NCI-H345 treated with DMSO at 0.1 percent for 48 hours (cell line): ENCODE data around the gene C1orf167.
A peak's percentile ranks its signal among the peaks of the same experiment; 100 is the strongest.

Experiments used
- DNase-seq: peaks from one replicate; lab custom pipeline; 2025; ENCODE audit not compliant: unreplicated experiment; lab: John Stamatoyannopoulos, UW

C1orf167 gene

GRCh38 chr1:11828511-11828910 lies 66.5 kb downstream of the C1orf167 start:
- DNase-seq: no peak

- peak; percentile 10 for DNase-seq
These were observed 70.1 kb downstream of the C1orf167 start for GRCh38 chr1:11831945-11832725.

GRCh38 chr1:11833497-11833896 lies 71.5 kb downstream of the C1orf167 start:
- no peak for DNase-seq

GRCh38 chr1:11833900-11834299 lies 71.9 kb downstream of the C1orf167 start:
- no peak for DNase-seq

- DNase-seq: no peak
These were observed 73.6 kb downstream of the C1orf167 start for GRCh38 chr1:11835441-11836225.

- DNase-seq: no peak
These were observed 75.2 kb downstream of the C1orf167 start for GRCh38 chr1:11836955-11837766.

- DNase-seq: no peak
These were observed 75.9 kb downstream of the C1orf167 start for GRCh38 chr1:11837767-11838348.

GRCh38 chr1:11838349-11839272 lies 76.6 kb downstream of the C1orf167 start:
- peak; percentile 22 for DNase-seq
